H9 (cell line): ENCODE data around the gene CCDC88C. TPM values are rescaled to one million over a fixed set of nuclear protein-coding genes. Genes with fewer than 3 reads are reported as not detected.

Source experiments
- DNase-seq: peaks from one replicate; pipeline ENCODE4 v3.0.0-alpha.2; 2017
- H2AFZ ChIP-seq: one replicate; pipeline ENCODE4 v1.6.1; 2013; ENCODE audit warnings: mild to moderate bottlenecking, low read length, control low read depth, moderate library complexity
- H2AK5ac ChIP-seq: 2 replicates; pipeline ENCODE4 v1.6.1; 2013; ENCODE audit warnings: low read length, control low read depth, mixed read lengths; ENCODE audit not compliant: insufficient read length
- H2BK120ac ChIP-seq: one replicate; pipeline ENCODE4 v1.6.1; 2013; ENCODE audit warnings: low read depth, mild to moderate bottlenecking, low read length, control low read depth, inconsistent platforms; ENCODE audit not compliant: poor library complexity, severe bottlenecking
- H2BK12ac ChIP-seq: 2 replicates; pipeline ENCODE4 v1.6.1; 2013; ENCODE audit warnings: low read length, control low read depth, mixed read lengths, low read depth; ENCODE audit not compliant: insufficient read length
- H2BK15ac ChIP-seq: 2 replicates; pipeline ENCODE4 v1.6.1; 2013; ENCODE audit warnings: low read depth, low read length, control low read depth
- H2BK20ac ChIP-seq: one replicate; pipeline ENCODE4 v1.6.1; 2013; ENCODE audit warnings: low read depth, mild to moderate bottlenecking, low read length, control low read depth, inconsistent platforms; ENCODE audit not compliant: poor library complexity, severe bottlenecking
- H2BK5ac ChIP-seq: 2 replicates; pipeline ENCODE4 v1.6.1; 2013; ENCODE audit warnings: low read length, control low read depth, mixed read lengths; ENCODE audit not compliant: insufficient read length
- H3K14ac ChIP-seq: 2 replicates; pipeline ENCODE4 v1.6.1; 2013; ENCODE audit warnings: low read length, control low read depth; ENCODE audit not compliant: insufficient read depth
- H3K18ac ChIP-seq: 2 replicates; pipeline ENCODE4 v1.6.1; 2013; ENCODE audit warnings: low read depth, mild to moderate bottlenecking, mixed read lengths, low read length, control low read depth; ENCODE audit not compliant: insufficient read length
- H3K23ac ChIP-seq: 2 replicates; pipeline ENCODE4 v1.6.1; 2013; ENCODE audit warnings: low read length, control low read depth, mixed read lengths, low read depth; ENCODE audit not compliant: insufficient read length
- H3K23me2 ChIP-seq: 2 replicates; pipeline ENCODE4 v1.6.1; 2013; ENCODE audit warnings: low read depth, mild to moderate bottlenecking, mixed read lengths, low read length, control low read depth; ENCODE audit not compliant: insufficient read length, poor library complexity, severe bottlenecking
- H3K27ac ChIP-seq: 2 replicates; pipeline ENCODE4 v1.5.1; 2013; ENCODE audit warnings: low read length, control low read depth, mixed read lengths, low read depth; ENCODE audit not compliant: insufficient read length
- H3K27me3 ChIP-seq: 2 replicates; pipeline ENCODE4 v1.6.1; 2013; ENCODE audit warnings: low read length, control low read depth, inconsistent platforms; ENCODE audit not compliant: insufficient read depth
- H3K4ac ChIP-seq: 2 replicates; pipeline ENCODE4 v1.6.1; 2013; ENCODE audit warnings: low read depth, mild to moderate bottlenecking, control low read depth, inconsistent platforms, low read length, moderate library complexity
- H3K4me1 ChIP-seq: 2 replicates; pipeline ENCODE4 v1.6.1; 2013; ENCODE audit warnings: low read length, control low read depth, inconsistent platforms; ENCODE audit not compliant: insufficient read depth
- H3K4me2 ChIP-seq: 2 replicates; pipeline ENCODE4 v1.6.1; 2013; ENCODE audit warnings: low read length, control low read depth, mixed read lengths; ENCODE audit not compliant: insufficient read length, insufficient read depth
- H3K56ac ChIP-seq: 2 replicates; pipeline ENCODE4 v1.6.1; 2013; ENCODE audit warnings: low read depth, mild to moderate bottlenecking, mixed read lengths, low read length, control low read depth; ENCODE audit not compliant: insufficient read length
- H3K79me1 ChIP-seq: 2 replicates; pipeline ENCODE4 v1.6.1; 2013; ENCODE audit warnings: low read depth, mild to moderate bottlenecking, moderate library complexity, low read length, control low read depth, inconsistent platforms; ENCODE audit not compliant: insufficient read depth, poor library complexity, severe bottlenecking
- H3K79me2 ChIP-seq: 2 replicates; pipeline ENCODE4 v1.6.1; 2013; ENCODE audit warnings: low read length, control low read depth, inconsistent platforms; ENCODE audit not compliant: insufficient read depth
- H3K9ac ChIP-seq: 2 replicates; pipeline ENCODE4 v1.6.1; 2013; ENCODE audit warnings: low read length, control low read depth, mixed read lengths; ENCODE audit not compliant: insufficient read length; ENCODE audit errors: extremely low read depth
- H3K9me3 ChIP-seq: one replicate; pipeline ENCODE4 v1.6.1; 2013; ENCODE audit warnings: low read depth, low read length, inconsistent platforms; ENCODE audit not compliant: control insufficient read depth
- H3T11ph ChIP-seq: one replicate; pipeline ENCODE4 v1.6.1; 2013; ENCODE audit warnings: mild to moderate bottlenecking, low read length, control low read depth, inconsistent platforms
- H4K20me1 ChIP-seq: one replicate; pipeline ENCODE4 v1.6.1; 2013; ENCODE audit not compliant: control insufficient read depth, insufficient read length, insufficient read depth
- H4K5ac ChIP-seq: 2 replicates; pipeline ENCODE4 v1.6.1; 2013; ENCODE audit warnings: low read depth, mild to moderate bottlenecking, mixed read lengths, low read length, control low read depth; ENCODE audit not compliant: insufficient read length
- H4K8ac ChIP-seq: replicated peaks from 2 replicates; pipeline ENCODE4 v1.6.1; 2013; ENCODE audit warnings: low read length, control low read depth, mixed read lengths, low read depth; ENCODE audit not compliant: insufficient read length
- H4K91ac ChIP-seq: 2 replicates; pipeline ENCODE4 v1.6.1; 2013; ENCODE audit warnings: low read depth, mild to moderate bottlenecking, moderate library complexity, mixed read lengths, low read length, control low read depth; ENCODE audit not compliant: insufficient read length
- H3K27ac Mint-ChIP-seq, 3 experiments: 2 replicates in 2 of 3; 3 replicates in 1 of 3; pipeline ENCODE4 v1.8.0; 2020 to 2021; ENCODE audit warnings: mixed read lengths in 3 of 3, mild to moderate bottlenecking in 1 of 3, moderate library complexity in 1 of 3
- H3K27me3 Mint-ChIP-seq: 2 replicates; pipeline ENCODE4 v1.8.0; 2021; ENCODE audit warnings: low read depth, mild to moderate bottlenecking, moderate library complexity, mixed read lengths
- H3K36me3 Mint-ChIP-seq, 3 experiments: 2 replicates in 2 of 3; 3 replicates in 1 of 3; pipeline ENCODE4 v1.8.0; 2020 to 2021; ENCODE audit warnings: low read depth in 3 of 3, mixed read lengths in 3 of 3; ENCODE audit not compliant: insufficient read depth in 1 of 3
- H3K4me1 Mint-ChIP-seq, 2 experiments: 2 replicates each; pipeline ENCODE4 v1.8.0; 2020; ENCODE audit warnings: mixed read lengths in 2 of 2
- H3K4me3 Mint-ChIP-seq, 2 experiments: 2 replicates in 1 of 2; 3 replicates in 1 of 2; pipeline ENCODE4 v1.8.0; 2020 to 2021; ENCODE audit warnings: mild to moderate bottlenecking in 2 of 2, mixed read lengths in 2 of 2, moderate library complexity in 1 of 2
- H3K9me3 Mint-ChIP-seq, 2 experiments: 2 replicates in 1 of 2; 3 replicates in 1 of 2; pipeline ENCODE4 v1.8.0; 2020; ENCODE audit warnings: mild to moderate bottlenecking in 2 of 2, mixed read lengths in 2 of 2, moderate library complexity in 1 of 2
- CTCF ChIP-seq: fragments of 200-600 bp; sonication (generic); conservative IDR thresholded peaks from 3 replicates; pipeline ENCODE4 v1.8.0; 2021; ENCODE audit warnings: antibody characterized with exemption, mild to moderate bottlenecking
- WGBS: extraction: QIAGEN DNeasy Blood & Tissue Kit; methylation state at CpG from one replicate; pipeline ENCODE4 v1.1.7; 2013; ENCODE audit warnings: missing lambda C conversion rate, low lambda C conversion rate, mixed read lengths; ENCODE audit not compliant: insufficient read length; ENCODE audit errors: extremely low coverage; 5-methylcytosine and 5-hydroxymethylcytosine counted together
- total RNA-seq: library from RNA; stranded (reverse); gene quantifications from 2 replicates; pipeline ENCODE4 v1.2.1, GENCODE V29; 2021

CCDC88C gene
- total RNA-seq, 1 experiment from 2014 or later: 52.4 TPM

- no peak for TF ChIP-seq CTCF
- Histone ChIP-seq H3K14ac (no peak overlapping the region), H3K18ac (no peak overlapping the region), H3K27ac (no peak overlapping the region), H3K27me3 (no peaks in the 10 kb centered on the region), H3K4me2 (no peak overlapping the region), H2BK12ac (no peak overlapping the region), H4K5ac (no peak overlapping the region), H3K79me2 (peaks cover 4% of the 10 kb centered on the region; the same call in 1 of the 2 replicates), H4K8ac (no peak overlapping the region), H3K23ac (no peak overlapping the region), H3K23me2 (no peaks in the 10 kb centered on the region), H3K4ac (no peak overlapping the region), H3K56ac (no peak overlapping the region), H2BK20ac (no peak overlapping the region), H3K4me1 (peaks cover 2% of the 10 kb centered on the region; the same call in 1 of the 2 replicates), H3K79me1 (peaks cover 4% of the 10 kb centered on the region), H4K91ac (no peak overlapping the region), H3K9ac (no peak overlapping the region), H2AFZ (no peak overlapping the region), H2AK5ac (no peak overlapping the region), H2BK5ac (no peak overlapping the region), H2BK15ac (no peak overlapping the region), H4K20me1 (no peaks in the 10 kb centered on the region), H2BK120ac (no peak overlapping the region), H3T11ph (no peak overlapping the region), H3K9me3 (no peaks in the 10 kb centered on the region)
- Mint-ChIP-seq H3K4me1 (peaks cover 54 to 60% of the 10 kb centered on the region in 2 experiments), H3K36me3 (no peaks in the 10 kb centered on the region; a peak in 2 of 7 replicates), H3K27ac (peak overlapping the region; percentile 22 to 91 (median 33)), H3K27me3 (no peaks in the 10 kb centered on the region), H3K4me3 (peak overlapping the region in 1 of 2 experiments; percentile 4; a peak in 1 of 5 replicates), H3K9me3 (no peaks in the 10 kb centered on the region; a peak in 1 of 5 replicates)
- no CpG with 5 or more reads among the region's 9 CpGs for WGBS
- no peak for DNase-seq
Observed at GRCh38 chr14:91348845-91349465, 68.7 kb downstream of the CCDC88C start.
